ENCODE data around the gene RAPGEF6.
"Not testable (repeated sequence)": the region's sequence is repeated elsewhere in the genome, so short reads cannot be mapped to it uniquely, and the experiment has no call there.

The RAPGEF6 gene

DNA sequence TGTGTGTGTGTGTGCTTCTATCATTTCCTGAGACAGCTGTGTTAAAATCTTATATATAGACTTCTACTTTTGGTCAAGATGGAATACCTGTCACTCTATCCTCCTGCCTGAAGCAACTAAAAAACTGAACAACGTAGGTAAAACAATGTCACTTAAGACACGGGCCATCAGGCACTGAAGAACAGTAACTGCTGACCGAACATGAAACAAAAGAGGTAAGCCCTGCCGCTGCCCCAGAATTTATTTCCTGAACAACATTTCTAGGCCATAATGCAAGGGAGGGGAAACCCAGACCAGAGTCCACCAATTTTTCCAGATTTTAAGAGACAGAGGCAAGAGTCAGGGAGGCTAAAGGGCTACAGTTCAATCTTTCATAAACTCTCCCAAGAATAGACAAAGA is 215.2 kb downstream of the RAPGEF6 start:
- no peak for DNase-seq

DNA sequence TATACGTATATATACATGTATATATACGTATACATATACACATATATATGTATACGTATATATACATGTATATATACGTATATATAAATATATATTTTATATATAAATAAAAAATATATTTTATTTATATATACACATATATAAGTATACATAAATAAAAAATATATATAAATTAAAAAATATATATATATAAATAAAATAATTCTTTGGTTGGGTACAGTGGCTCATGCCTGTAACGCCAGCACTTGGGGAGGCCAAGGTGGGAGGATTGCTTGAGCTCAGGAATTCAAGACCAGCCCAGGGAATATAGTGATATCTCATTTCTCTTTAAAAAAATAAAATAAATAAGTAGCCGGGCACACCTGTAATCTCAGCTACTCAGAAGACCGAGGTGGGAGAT is 216.2 kb downstream of the RAPGEF6 start:
- no peak for DNase-seq

DNA sequence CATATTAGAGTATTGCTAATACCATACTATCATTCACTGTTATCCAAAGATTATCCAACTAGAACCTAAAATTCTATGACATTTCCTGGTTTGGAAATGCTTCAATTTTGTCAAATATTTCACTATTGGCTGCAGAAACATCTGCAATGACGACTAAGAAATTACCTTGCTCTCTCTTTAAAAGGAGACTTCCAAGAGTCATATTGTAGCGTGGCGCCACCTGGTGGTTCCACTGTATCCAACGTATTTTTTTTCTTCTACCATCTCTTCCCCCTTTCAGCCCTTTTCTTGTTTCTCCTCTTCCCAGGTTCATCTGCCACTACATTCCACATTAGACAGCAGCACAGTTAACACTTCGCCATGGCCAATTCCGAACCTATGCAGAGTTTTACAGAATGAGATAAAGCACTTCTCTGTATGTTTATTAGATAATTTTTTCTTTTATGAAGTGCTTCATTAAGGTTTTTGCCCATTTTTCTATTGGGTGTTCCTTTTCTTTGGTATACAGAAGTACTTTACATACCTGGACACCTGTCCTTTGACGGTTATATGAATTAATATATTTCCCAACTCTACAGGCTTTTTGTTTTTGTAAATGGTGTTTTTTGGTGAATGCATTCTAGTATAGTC is 217.7 kb downstream of the RAPGEF6 start:
- DNase-seq, result peak; percentile 82

DNA sequence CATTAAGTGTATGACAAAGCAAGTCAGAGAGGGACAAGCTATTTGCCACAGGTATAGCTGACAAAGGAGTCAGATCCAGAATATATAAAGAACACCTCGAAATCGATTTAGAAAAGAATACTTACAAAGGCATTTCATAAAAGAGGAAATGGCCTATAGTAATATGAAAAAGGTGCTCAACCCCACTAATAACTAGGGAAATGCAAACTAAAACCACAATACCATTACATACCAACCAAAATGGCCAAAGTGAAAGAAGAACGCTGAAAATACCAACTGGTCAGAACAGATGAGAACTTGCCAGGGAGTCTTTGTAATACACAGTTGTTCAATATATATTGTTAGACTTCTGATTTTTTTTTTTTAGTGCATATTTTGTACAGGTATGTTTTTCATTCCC is 218.3 kb downstream of the RAPGEF6 start:
- no peak for DNase-seq

DNA sequence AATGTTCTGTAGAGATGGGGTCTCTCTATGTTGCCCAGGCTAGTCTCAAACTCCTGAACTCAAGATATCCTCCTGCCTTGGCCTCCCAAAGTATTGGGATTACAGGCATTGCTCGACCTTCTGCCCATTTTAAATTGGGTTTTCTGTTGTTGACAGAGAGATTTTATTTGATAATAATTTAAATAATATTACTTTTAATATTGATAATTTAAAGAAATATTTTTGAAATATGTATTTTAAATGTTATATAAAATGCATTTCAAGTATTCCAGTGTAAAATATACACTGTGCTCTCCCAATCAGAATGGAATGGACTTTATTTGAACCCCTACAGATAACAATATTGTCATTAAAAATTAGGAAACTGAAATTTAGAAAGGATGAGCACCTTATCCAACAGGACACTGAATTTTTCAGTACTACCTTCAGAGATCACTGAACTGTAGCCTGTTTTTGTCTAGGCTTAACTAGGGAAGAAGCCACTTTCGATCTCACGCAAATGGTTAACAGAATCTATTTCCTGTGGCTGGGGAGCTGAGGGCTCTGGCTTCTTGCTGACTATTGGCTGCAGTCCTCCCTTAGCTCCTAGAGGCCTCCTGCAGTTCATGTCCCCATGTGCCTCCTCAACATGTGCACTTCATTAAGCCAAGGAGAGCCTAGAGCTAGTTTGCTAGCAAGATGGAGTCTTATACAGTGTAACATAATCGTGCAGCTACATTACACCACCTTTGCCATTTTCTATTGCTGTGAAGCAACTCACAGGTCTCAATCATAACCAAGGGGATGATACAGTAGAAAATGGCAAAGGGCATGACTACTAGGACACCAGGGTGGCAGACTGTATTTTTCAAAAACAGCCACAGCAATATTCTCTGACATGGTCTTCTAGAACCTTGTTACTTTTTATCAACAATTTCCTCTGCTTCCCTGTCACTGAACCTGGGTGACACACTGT is 221.1 kb downstream of the RAPGEF6 start:
- DNase-seq, result no peak

DNA sequence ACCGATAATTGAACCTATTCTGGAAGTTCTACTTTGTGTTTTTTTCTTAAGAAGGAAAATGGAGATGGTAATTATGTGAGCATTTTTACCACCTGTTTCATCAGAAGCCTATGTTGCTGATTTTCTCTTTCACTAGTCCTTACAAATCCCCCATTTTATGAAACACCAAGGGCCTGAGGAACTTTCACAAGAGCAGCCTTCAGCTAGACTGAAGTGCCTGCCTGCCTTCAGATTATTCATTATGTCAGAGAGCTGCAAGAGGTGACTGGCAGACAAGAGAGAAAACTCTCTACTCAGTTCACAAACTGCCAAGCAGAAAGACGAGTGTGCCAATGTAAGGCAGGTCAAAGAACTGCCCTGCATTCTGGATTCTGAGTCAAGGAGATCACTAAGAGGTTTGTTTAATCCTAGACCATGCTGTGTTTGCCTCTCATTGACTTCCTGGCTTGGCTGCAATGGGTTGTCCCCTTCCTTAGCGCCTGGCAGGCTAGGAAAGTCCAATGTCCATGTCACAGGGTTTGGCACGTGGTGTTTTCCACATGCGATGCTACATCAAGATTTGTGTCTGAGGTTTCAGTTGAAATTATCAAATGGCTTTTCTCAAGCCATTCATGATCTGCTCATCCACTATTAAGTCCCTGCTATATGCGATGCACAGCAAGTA is 227.9 kb downstream of the RAPGEF6 start:
- DNase-seq, result peak; percentile 36

DNA sequence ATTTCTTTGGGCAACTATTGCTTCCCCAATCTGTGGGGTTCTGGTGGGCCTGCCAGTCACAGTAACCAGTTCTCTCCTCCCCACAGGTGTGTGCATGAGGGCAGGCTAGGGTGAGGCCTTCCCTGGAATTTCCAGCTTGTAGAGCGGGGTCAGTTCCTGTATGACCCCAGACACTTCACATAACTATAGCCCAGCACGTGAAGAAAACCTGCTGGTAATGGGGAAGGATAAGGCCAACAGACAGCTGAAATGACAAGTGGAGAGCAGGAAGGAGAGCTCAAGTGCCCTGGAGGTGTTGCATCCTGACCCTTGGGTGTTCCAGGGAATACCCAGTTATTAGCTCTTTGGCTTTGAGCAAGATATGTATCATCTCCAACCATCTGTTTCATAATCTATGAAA is 229.0 kb downstream of the RAPGEF6 start:
- no peak for DNase-seq

DNA sequence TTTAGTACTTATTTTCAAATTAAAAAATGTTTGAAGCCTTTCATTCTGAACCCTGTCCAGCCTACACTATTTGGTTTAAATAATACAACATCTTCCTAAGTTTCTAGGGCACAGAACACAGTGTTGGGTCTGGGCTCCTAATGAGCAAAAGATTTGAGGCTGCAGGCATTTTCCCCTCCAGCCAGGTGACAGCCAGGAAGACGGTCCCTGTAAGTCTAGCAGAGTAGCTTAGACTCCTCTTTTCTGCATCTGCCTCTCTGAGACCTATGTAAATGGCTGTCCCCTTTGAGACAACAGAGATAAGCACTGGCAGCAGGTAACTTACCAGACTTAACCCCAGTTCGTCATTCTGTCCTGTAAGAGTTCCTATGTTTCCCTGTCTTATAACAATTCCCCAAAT is 229.4 kb downstream of the RAPGEF6 start:
- DNase-seq, result no peak

DNA sequence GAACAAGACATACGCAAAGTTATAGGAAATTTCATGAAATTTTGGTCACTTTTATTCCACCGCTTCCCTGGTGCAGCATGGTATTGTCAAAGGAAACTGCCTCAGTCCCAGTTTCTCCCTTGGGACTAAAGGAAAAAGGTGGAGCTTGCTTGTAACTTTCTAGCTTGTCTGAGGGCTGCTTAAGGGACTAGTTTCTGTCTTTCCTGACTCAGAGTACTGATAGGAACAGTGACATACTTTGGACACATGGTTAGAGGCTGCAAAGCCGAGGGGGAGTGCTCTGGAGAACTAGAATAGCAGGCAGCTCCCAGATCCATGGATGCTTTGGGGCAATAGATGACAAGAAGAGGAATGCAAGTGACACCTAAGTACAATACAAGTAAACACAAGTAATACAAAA is 234.4 kb downstream of the RAPGEF6 start:
- DNase-seq, result no peak

DNA sequence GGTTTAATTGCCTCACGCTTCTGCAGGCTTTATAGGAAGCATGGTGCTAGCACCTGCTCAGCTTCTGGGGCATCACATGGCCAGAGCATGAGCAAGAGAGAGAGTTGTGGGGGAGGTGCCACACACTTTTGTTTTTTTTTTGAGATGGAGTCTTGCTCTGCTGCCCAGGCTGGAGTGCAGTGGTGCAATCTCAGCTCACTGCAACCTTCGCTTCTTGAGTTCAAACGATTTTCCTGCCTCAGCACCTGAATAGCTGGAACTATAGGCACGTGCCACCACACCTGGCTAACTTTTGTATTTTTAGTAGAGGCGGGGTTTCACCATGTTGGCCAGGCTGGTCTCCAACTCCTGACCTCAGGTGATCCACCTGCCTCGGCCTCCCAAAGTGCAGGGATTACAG is 236.0 kb downstream of the RAPGEF6 start:
- DNase-seq, result not testable (repeated sequence)

DNA sequence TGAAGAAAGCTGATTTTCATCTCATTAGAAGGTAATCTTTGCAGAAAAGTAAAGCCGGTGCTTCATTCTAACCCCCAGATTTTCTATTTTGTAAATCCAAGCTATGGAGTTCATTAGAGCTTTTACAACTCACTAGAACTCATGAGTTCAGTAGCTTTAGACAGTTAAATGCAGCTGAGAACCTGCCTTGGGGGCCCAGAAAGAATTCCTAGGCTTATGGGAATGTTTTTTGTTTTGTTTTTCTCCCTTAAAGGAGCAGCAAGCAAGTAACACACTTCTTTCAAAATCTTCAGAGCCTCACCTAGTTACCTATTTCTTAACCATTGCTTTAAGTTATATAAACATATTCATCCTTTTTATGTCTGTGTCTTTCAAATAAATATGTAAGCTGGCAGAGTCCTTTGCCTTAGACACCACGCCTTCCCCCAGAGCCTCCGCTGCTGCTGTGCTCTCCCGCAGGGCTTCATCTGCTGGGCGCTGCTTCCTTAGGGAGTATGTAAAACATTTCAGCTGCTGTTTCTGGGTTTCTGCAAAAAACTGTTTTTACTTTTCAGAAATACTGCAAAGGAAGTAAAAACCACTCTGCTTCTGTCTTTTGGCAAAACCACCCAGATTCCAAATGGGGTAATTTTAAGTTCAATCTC is 238.3 kb downstream of the RAPGEF6 start:
- no peak for DNase-seq

DNA sequence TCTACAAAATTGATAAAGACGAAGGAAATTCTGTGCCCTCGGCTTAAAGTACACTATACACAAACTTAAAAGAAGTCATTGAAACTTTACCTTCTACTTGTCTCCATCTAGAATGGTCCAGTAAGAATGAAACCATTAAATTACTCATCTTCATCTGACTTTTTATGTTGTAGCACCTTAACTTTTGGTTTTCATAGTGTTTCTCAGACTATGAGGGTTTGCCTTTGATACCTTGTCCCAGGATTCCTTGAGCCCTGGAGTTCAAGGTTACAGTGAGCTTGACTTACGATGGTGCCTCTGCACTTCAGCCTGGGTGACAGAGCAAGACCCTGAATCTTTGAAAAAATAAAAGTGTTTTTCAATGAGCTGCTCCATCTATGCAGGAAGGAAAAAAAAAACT is 239.0 kb downstream of the RAPGEF6 start:
- DNase-seq, result no peak

DNA sequence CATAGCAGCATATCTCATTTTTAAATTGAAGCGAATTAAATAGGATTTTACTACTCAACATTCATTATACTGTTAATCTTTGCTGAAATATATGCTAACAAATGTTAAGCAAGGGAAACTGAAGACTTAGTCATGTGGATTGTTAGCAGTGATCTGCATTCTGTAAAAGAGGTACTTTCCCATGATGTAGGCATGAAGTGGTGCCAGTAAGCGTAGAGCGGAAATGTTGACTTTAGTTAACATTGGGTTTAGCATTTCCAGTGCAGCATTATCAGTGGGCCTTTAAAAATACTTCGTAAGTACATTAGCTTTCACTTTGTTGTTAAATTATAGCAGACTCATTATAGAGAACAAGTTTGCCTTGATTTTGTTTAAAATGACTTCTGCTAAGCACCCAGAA is 240.9 kb downstream of the RAPGEF6 start:
- peak; percentile 77 for DNase-seq

DNA sequence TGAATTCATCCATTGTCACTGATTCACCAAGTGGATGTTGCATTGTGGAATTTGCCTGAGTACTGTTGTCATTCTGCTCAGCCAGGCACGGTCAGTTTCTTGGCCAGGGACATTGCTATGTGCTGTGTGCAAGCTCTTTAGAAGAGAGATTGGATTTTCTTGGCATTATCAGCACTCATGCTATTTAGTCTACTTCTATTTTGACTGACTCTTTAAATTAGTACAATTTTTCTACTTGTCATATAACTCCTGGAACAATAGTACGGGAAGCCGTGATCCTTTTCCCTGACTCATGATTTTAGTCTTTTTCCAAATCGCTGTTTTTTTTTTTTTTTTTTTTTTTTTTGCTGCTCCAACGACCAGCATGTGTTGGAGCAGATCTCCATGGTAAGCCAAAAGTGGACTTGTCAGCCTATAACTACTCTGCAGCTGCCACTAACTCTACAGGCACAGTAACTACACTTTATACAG is 241.5 kb downstream of the RAPGEF6 start:
- DNase-seq, result no peak

DNA sequence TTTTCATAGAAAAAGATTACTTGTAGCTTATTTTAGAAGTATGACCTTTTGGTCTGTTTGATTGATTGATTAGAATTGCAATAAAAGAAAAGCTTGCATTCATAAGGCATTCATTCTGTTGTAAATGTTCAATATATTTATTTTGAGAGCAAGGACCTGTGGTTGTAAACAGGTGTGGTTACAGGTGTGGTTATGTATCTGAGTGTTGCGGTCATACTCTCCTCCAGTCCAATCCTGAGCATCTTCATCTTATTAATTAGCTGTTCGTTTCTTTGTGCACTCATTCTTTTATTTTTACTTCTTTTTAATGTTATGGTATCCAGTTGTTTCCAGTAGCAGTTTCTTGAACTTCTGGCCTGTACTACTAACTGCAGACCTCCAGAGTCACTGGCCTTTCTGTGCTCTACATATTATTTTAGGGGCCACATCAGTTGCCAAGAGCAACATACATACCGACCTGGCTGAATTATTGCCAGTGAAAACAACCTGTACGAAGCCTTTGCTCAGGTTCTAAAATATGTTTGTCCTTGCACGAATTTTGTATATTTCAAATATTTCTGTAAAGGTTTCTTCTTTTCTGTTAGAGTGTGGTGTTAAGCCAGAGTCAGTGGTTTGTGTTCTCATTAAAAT is 242.4 kb downstream of the RAPGEF6 start:
- DNase-seq, result no peak

DNA sequence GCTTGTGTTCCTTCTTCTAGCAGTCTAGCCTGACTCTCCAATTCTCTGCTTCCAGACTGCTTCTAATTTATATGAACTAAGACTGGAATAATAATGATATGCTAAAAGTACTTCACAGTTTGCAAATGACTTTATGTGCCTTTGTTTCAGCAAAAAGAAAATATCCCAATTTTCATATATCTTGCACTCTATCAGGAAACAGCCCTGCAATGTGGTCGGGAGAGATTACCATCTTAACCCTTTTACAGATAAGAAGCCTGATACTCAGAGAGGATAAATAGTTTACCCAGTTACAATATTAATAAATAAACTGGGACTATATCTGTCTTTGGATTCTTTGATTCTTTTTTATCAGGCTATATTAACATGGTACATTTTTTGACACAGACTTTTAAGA is 245.2 kb downstream of the RAPGEF6 start:
- DNase-seq, result no peak

DNA sequence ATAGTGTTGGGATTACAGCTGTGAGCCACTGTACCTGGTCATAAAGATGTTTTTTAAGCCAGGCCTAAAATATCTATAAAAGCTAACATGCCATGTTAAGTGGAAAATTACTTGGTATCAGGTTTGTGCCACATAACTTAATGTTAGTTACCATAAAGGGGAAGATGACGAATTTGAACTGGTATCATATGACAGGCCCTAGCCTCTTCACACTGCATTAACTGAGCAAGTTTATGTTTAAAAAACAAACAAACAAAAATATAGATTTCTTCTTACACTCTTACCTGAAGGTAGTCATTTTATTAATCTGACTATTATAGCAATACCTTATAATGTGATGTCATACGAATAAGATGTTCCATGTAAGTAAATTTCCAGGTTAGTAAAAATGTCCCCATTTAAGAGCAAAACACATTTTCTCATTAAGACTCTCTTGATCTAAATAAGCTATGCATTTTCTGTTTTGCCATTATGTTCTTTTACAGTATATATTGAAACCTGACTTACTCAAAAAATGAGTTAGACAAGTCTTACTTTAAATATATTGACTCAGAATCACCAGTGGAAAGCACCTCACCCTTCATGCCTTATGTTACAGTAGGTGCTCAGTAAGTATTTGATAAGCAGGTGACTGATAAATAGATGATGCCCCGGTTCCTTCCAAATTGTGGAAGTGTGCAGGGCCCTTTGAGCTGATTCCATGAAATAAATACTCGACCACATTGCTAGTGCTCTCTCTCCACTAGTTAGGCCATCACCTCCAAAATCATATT is 245.7 kb downstream of the RAPGEF6 start:
- no peak for DNase-seq

DNA sequence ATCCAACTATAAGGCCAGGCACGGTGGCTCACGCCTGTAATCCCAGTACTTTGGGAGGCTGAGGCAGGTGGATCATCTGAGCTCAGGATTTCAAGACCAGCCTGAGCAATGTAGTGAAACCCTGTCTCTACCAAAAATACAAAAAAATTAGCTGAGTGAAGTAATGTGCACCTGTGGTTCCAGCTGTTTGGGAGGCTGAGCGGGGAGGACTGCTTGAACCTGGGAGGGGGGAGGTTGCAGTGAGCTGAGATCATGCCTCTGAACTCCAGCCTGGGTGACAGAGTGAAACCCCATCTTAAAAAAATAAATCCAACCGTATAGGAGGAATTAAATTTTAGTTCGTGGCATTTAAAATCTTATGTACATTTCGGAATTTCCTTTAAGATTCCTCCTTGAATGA is 247.8 kb downstream of the RAPGEF6 start:
- no peak for DNase-seq

DNA sequence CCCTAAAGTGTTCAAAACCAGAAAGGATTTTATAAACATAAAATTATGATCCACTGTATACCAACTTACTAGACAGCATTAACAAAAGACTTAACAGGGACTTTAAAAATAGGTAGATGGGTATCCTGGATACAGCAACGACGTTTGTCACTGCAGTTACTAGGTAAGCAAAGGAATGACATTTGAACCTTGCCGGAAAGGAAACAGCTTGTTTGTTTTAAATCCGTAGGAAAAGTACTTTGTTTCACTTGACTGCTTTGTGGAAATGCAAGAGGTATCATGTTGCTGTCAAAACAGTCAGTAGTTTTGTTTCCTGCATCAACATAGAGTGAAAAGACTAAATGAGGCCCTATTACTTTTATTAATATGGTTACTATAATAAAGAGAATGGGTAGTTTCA is 248.2 kb downstream of the RAPGEF6 start:
- DNase-seq, result no peak

DNA sequence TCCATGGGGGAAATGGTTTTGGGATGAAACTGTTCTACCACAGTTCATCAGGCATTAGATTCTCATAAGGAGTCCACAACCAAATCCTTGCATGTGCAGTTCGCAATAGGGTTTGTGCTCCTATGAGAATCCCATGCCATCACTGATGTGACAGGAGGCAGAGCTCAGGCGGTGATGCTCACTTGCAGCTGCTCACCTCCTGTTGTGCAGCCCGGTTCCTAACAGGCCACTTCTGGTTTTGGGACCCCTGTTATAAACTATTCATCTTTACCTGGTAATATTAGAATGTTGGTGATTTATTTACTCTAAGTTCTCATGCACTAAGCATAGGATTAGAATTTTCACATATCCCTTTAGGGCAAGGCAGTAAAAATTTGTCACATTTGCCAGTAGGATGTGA is 248.9 kb downstream of the RAPGEF6 start:
- no peak for DNase-seq

DNA sequence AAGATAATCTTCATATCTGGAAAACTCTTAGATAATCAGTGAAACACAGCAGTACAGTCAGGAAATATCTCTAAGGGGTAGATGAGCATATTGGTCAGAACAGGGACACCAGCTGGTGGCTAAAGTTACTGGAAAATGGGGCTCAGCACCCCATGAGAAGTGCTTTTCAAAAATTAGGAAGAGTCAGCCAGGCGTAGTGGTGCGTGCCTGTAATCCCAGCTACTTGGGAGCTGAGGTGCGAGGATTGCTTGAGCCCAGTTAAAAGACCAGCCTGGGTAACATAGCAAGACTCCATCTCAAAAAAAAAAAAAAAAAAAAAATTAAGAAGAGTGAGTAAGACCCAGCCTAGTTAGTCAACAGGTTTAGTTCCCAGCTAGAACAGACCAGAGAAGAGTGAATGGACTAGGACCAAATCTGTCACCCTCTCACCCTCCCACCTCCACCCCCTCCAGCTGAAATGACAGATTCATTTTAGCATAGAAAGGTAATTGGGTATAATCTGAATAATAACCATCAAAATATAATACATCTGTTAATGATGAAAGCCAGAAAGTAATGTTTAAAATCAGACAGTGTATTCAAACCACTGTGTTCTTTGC is 250.3 kb downstream of the RAPGEF6 start:
- DNase-seq, result no peak

DNA sequence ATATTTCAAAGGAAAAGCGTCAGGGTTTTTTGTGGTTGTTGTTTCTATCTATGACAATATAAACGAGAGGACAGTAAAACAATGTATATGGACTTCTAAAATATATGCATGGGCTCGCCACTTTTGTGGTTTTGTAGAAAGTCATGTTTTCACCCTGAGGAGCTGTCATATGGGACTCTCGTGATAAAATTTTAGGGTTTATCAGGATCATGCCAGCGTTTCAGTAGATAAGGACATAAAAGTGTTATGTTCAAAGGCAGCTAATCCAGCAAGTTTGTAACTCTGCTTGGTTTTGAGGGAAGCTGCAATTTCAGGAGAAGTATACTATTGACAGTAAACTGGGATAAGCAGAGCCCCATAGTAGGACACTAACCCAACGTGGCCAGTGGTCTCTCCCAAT is 250.9 kb downstream of the RAPGEF6 start:
- no peak for DNase-seq

Data from suppressor macrophage treated with lipopolysaccharide for 4 hours (primary cell).